GM19035 (cell line): ENCODE results near the gene TRIB2.

Source experiments
- ATAC-seq: cut with Tn5 transposase; IDR thresholded peaks from one replicate; pipeline ENCODE4 v1.9.1; 2021; ENCODE audit not compliant: unreplicated experiment

The TRIB2 gene

GRCh38 chr2:12737738-12738485 lies 21.2 kb downstream of the TRIB2 start:
- ATAC-seq, result no peak

- no peak for ATAC-seq
These were observed 23.1 kb downstream of the TRIB2 start for GRCh38 chr2:12739721-12740254.

DNA sequence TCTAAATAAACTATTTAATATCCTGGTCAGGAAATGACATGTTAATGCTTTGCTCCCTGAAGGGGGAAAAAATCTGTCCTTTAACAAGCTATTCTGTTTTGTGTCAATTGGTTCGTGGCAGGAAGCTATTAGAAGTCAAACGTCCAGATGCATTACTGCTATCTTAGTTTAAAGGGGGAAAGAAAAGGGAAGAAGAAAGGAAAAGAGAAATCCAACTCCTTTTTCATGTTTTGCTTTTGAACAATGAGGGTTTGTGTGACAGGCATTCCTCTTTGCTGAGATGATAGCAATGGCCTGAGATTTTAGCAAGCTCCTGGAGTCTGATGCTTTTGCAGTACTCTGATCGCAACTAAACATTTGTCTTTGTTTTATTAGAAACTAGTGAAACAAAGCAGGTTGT lies 24.6 kb downstream of the TRIB2 start:
- no peak for ATAC-seq

GRCh38 chr2:12742891-12743290 lies 26.2 kb downstream of the TRIB2 start:
- no peak for ATAC-seq

DNA sequence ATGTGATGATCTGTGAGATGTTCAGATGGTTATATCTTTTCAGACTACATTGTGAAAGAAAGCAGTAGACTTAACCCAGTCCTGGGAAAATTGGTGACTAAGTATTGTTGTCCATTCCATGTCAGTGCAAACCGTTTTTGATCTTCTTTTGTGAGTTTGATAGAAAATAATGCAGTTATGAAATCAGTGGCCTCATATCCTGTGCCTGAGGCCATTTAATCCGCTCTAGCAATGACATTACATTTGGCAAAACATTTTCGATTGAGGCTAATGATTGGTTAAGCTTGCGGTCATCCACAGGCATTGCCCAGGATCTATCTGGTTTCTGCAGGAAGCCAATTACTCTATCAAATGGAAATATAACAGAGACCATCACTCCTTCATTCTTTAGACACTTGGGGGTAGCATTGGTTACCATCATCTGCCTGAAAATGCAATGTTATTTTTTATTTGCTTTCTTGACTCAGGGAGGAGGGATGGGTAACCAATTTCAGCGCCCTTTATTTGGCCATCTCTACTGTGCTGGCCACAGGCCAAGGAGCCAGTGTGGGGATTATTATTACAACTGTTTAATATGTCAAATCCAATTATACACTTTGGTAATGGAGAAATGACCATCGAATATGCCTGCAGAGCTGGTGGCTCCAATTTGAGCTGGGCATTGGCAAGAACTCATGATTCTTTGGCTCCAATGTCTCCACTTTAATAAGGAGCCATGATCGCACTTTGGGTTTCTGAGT lies 33.6 kb downstream of the TRIB2 start:
- ATAC-seq, result no peak

DNA sequence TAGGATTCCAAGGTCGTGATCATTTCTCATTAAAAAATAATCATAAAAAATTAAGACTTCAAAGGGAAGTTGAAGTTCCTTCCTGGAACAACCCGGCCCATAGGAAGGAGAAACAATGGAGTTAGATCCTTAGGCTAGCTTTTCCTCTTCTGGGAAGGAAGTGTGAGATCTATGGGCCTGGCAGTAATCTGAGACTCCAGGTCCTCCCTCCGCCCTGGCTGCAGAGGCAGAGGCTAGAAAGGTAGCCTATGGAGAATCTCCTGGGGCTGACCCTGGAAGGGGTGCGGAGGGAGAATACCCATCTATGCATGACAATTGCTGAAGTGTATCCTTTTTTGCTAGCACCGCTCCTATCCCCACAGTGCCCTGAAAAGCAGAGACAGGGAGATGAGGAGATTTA lies 37.9 kb downstream of the TRIB2 start:
- no peak for ATAC-seq

- no peak for ATAC-seq
These were observed 38.6 kb downstream of the TRIB2 start for GRCh38 chr2:12755384-12755783.

DNA sequence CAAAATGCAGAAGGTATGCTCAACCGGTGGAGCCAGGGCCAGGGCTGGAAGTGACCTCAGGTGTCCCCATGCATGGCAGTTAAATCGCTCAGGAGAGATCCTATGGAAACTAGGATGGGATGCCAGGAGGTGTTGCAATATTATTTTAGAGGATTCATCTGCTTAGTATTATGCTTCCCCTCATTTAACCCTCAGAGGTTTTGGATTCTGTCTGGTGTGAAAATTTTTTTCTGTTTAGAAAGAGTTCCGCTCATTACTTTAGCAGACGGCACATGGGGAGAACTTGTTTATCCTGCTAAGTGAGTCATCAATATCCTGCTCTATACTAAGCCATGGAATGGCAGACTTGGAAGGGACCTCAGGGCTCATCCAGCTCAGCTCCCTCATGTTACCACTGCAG lies 42.5 kb downstream of the TRIB2 start:
- ATAC-seq, result no peak

- ATAC-seq, result no peak
These were observed 44.4 kb downstream of the TRIB2 start for GRCh38 chr2:12761104-12761503.

- ATAC-seq, result no peak
These were observed 45.6 kb downstream of the TRIB2 start for GRCh38 chr2:12762337-12762736.

DNA sequence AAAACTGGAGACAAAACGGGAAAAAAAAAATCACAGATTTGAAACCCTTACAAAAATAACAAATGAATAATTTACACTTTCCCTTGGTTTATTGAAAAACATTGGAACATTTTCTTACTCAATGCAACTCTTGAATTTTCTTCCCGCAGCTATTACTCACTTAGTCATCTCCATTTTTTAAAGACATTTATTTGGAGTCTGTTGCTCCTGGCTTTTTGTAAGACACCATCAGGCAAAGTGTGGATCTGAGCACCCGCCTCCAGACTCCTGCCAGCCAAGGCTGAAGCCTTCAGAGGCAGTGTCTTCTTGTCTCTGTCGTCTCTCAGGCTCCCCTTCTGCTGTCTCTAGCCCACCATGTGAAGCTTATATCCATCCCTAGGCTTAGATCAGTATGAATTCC lies 46.2 kb downstream of the TRIB2 start:
- ATAC-seq, result no peak

DNA sequence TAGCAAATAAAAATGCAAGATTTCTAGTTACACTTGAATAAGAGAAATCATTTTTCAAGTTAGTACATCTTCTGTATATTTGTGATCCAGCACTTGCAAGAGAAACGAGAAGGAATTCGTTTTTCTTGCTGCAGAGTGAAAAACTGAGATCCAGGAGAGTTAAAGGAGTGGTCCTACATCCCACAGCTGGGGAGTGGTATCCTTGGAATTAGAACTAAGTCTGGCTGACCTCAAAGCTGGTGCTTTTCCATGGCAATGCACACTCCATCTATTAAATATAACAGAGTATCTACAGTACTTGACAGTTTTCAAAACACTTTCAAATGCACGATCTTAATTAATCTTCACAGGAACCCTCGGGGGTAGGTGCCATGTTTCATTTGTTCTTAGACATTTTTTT lies 46.8 kb downstream of the TRIB2 start:
- no peak for ATAC-seq

- no peak for ATAC-seq
These were observed 47.5 kb downstream of the TRIB2 start for GRCh38 chr2:12764075-12764730.

DNA sequence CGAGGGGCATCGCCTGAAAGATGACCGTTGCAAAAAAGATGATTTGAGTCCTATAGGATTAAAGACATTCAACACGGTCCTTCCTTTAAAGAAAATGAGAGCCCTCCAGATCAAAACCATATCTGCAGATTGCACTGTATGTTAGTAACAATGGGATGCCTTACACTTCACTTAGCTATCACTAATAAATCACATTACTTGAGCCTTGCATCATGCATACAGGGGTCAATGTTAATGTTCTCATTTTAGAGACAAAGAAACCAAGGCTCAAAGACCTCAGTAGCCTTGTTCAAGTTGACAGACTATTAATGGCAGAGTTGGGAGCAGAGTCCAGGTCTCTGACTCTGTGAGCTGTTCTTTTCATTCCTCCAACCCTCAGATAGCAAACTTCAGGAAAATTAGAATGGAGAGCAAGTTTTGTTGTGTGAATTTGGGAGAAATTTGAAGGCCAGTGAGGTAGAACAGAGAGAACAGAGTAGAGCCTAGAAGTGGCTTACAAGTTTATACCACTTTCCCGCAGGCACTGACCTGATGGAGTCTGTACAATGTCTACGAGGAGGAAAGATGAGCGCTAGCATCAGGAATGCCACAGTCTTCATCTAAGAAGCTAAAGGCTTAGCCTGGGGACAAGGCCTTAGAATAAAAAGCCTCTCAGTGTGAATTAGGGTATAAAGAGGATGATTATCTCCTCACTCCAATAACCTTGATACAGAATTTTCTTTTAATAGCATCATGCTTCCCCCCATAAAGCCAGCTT lies 48.3 kb downstream of the TRIB2 start:
- ATAC-seq, result no peak

- no peak for ATAC-seq
These were observed 49.7 kb downstream of the TRIB2 start for GRCh38 chr2:12766421-12766879.

GRCh38 chr2:12767541-12767940 lies 50.8 kb downstream of the TRIB2 start:
- no peak for ATAC-seq

DNA sequence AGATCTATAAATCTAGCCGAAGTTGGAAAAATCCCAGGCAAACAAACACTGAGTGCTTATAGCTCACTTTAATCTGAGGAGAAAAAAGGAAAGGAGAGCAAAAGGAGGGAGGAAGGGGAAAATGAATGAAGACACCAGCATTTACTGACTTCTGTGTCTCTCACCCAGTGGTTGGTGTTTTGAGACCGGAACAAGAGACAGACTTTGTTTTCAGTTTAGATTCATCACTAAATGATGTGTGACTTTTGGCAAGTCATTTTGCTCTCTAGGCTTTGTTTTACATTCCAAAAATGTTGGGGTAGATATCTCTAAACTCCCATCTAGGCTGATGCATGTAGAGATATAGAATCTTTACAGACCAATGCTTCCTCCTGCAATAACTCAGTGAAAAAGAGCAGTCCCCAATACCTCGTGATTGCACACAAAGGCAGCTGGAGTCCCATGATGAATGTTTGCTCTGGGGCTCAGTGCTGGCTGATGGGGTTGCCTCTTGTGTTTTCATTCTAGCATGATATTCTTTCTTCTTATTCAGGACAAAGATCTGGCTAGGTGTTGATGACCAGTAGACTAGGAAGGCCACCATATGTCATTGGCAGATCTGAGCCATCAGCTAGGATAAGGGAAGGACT lies 51.4 kb downstream of the TRIB2 start:
- no peak for ATAC-seq

GRCh38 chr2:12769492-12770105 lies 52.9 kb downstream of the TRIB2 start:
- ATAC-seq, result no peak

DNA sequence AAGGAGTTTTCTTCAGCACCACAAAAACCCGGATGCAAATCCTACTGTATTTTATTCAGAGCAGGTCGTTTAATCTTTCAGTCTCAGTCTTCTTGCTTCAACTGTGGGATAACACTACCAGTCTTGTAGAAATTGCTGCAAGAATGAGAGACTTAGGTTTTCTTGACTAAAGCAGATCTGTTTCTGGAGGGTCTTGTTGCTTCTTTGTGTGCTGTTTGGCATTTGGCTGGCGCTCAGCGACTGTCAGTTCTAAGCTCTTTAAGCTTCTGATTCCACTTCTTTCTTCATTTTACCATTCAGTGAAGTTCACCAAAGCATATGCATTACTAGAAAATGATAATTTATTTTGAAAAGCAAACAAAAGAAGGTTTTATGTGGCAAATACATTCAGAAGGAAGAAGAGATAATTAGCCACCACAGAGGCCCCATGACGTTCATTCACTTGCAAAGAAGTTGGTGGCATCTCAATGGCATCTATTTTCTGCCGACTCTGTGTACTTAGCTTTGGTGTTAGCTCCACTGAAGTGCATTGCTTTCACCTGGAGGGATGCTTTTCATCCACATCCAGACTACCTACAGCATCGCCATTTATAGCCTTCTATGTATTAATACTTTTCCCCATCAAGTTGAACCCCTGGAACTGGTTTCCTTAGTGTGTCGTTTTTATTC lies 53.7 kb downstream of the TRIB2 start:
- ATAC-seq, result no peak

- ATAC-seq, result no peak
These were observed 54.4 kb downstream of the TRIB2 start for GRCh38 chr2:12771154-12771553.
